Panc1 (cell line): Measurements from ENCODE around the gene LTB.

Experiments used
- CTCF ChIP-seq: fragments of 450-650 bp; IDR thresholded peaks from 2 replicates; pipeline ENCODE4 v1.5.1; 2017; ENCODE audit warnings: mild to moderate bottlenecking
- POLR2AphosphoS5 ChIP-seq: IDR thresholded peaks from 2 replicates; pipeline ENCODE4 v1.6.1; 2012; ENCODE audit warnings: mild to moderate bottlenecking, low read depth, low read length, moderate library complexity
- REST ChIP-seq, 2 experiments: IDR thresholded peaks; 2 replicates each; pipeline ENCODE4 v1.6.1; 2011 to 2012; ENCODE audit warnings: low read depth in 2 of 2, control low read depth in 1 of 2, low read length in 1 of 2, mild to moderate bottlenecking in 1 of 2, moderate library complexity in 1 of 2; ENCODE audit not compliant: insufficient read depth in 1 of 2
- SIN3A ChIP-seq: IDR thresholded peaks from 2 replicates; pipeline ENCODE4 v1.6.1; 2012; ENCODE audit warnings: low read depth, mild to moderate bottlenecking, low read length, moderate library complexity, borderline replicate concordance; ENCODE audit not compliant: insufficient read depth
- TCF7L2 ChIP-seq: IDR thresholded peaks from 2 replicates; pipeline ENCODE4 v1.6.1; 2011; ENCODE audit warnings: mild to moderate bottlenecking, low read depth, low read length, inconsistent platforms

- TF ChIP-seq POLR2AphosphoS5 (no peak; the same call in 1 of the 2 replicates), CTCF (no peak), SIN3A (no peak), TCF7L2 (no peak; the same call in 1 of the 2 replicates), REST (IDR thresholded peaks at IDR 0.05; ENCODE audit: insufficient read depth in 1 of 2, low read depth in 2 of 2, low read length in 1 of 2) (no peak)
Measured at GRCh38 chr6:31621320-31621939, 39.2 kb upstream of the LTB start.
